Astrocyte (in vitro differentiated cells and primary cell): ENCODE data around the gene KIAA0513.

Source experiments
- EZH2 ChIP-seq: IDR thresholded peaks from 2 replicates; pipeline ENCODE4 v1.6.1; 2012; ENCODE audit warnings: mild to moderate bottlenecking, low read length, inconsistent platforms; ENCODE audit not compliant: insufficient read depth
- TF ChIP-seq, protein P1 (sequence below): IDR thresholded peaks from 2 replicates; pipeline ENCODE4 v1.5.1; 2011; ENCODE audit warnings: low read depth, mild to moderate bottlenecking, inconsistent platforms, low read length, moderate library complexity; ENCODE audit not compliant: insufficient read depth

DNA sequence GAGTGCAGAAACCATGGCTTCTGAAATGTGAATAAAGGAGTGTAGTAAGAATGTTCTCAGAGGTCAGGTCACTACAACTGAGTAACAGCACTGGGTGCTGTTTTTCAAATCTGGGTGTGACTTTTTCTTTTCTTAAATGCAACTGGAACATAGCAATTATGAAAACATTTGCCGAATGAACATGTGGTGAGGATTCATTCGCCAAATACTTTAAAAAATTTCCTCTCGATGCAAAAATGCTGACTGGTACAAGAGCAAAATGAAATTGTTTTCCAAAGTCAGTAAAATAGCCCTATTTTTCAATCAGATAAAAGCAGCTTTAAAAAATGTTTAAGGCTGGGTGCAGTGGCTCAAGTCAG lies 34.9 kb upstream of the KIAA0513 start:
- TF ChIP-seq, protein P1, sequence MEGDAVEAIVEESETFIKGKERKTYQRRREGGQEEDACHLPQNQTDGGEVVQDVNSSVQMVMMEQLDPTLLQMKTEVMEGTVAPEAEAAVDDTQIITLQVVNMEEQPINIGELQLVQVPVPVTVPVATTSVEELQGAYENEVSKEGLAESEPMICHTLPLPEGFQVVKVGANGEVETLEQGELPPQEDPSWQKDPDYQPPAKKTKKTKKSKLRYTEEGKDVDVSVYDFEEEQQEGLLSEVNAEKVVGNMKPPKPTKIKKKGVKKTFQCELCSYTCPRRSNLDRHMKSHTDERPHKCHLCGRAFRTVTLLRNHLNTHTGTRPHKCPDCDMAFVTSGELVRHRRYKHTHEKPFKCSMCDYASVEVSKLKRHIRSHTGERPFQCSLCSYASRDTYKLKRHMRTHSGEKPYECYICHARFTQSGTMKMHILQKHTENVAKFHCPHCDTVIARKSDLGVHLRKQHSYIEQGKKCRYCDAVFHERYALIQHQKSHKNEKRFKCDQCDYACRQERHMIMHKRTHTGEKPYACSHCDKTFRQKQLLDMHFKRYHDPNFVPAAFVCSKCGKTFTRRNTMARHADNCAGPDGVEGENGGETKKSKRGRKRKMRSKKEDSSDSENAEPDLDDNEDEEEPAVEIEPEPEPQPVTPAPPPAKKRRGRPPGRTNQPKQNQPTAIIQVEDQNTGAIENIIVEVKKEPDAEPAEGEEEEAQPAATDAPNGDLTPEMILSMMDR, result no peak
- TF ChIP-seq EZH2, result no peak
